ENCODE measurements around the gene SMAD5.

DNA sequence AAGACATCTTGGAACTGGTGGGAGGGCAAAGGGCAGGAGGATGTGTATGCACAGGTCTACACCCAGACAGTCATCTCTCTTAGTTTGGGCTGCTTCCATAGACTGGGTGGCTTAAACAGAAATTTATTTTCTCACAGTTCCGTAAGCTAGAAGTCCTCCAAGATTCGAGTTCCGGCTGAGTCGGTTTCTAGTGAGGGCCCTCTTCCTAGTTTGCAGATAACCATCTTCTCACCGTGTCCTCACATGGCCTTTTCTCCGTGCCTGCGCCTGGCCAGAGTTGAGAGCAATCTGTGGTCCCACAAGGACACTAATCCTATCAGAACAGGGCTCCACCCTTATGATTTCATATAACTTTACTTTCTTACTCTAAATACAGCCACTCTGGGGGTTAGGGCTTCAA is 56.2 kb downstream of the SMAD5 start:
- TF ChIP-seq, protein P1, sequence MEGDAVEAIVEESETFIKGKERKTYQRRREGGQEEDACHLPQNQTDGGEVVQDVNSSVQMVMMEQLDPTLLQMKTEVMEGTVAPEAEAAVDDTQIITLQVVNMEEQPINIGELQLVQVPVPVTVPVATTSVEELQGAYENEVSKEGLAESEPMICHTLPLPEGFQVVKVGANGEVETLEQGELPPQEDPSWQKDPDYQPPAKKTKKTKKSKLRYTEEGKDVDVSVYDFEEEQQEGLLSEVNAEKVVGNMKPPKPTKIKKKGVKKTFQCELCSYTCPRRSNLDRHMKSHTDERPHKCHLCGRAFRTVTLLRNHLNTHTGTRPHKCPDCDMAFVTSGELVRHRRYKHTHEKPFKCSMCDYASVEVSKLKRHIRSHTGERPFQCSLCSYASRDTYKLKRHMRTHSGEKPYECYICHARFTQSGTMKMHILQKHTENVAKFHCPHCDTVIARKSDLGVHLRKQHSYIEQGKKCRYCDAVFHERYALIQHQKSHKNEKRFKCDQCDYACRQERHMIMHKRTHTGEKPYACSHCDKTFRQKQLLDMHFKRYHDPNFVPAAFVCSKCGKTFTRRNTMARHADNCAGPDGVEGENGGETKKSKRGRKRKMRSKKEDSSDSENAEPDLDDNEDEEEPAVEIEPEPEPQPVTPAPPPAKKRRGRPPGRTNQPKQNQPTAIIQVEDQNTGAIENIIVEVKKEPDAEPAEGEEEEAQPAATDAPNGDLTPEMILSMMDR (tag by site-specific recombination; IDR thresholded peaks at IDR 0.05): no peak
- no peak for TF ChIP-seq ZBTB21 (tag by site-specific recombination; IDR thresholded peaks at IDR 0.05)
- no peak for TF ChIP-seq ZBTB48 (tag by site-specific recombination; IDR thresholded peaks at IDR 0.05)
- TF ChIP-seq KLF16 (tag by site-specific recombination; IDR thresholded peaks at IDR 0.05): no peak
- TF ChIP-seq TCF7L2 (IDR thresholded peaks at IDR 0.05; ENCODE audit: borderline replicate concordance, low read depth, low read length): no peak
- no peak for TF ChIP-seq ZNF747 (tag by site-specific recombination; IDR thresholded peaks at IDR 0.05)
- no peak for TF ChIP-seq ZNF48 (tag by site-specific recombination; IDR thresholded peaks at IDR 0.05)
- TF ChIP-seq REPIN1 (tag by site-specific recombination; IDR thresholded peaks at IDR 0.05; ENCODE audit: low read depth): no peak
- TF ChIP-seq, protein P2, sequence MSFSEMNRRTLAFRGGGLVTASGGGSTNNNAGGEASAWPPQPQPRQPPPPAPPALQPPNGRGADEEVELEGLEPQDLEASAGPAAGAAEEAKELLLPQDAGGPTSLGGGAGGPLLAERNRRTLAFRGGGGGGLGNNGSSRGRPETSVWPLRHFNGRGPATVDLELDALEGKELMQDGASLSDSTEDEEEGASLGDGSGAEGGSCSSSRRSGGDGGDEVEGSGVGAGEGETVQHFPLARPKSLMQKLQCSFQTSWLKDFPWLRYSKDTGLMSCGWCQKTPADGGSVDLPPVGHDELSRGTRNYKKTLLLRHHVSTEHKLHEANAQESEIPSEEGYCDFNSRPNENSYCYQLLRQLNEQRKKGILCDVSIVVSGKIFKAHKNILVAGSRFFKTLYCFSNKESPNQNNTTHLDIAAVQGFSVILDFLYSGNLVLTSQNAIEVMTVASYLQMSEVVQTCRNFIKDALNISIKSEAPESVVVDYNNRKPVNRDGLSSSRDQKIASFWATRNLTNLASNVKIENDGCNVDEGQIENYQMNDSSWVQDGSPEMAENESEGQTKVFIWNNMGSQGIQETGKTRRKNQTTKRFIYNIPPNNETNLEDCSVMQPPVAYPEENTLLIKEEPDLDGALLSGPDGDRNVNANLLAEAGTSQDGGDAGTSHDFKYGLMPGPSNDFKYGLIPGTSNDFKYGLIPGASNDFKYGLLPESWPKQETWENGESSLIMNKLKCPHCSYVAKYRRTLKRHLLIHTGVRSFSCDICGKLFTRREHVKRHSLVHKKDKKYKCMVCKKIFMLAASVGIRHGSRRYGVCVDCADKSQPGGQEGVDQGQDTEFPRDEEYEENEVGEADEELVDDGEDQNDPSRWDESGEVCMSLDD (tag by site-specific recombination; IDR thresholded peaks at IDR 0.05): no peak
- TF ChIP-seq ZNF174 (tag by site-specific recombination; IDR thresholded peaks at IDR 0.05): no peak
- no peak for TF ChIP-seq ZNF335 (tag by site-specific recombination; conservative IDR thresholded peaks at IDR 0.05)

All from HEK293 (cell line).